HG03135 (cell line): ENCODE measurements around the gene PNMA6F.
"Not testable (repeated sequence)": the region's sequence is repeated elsewhere in the genome, so short reads cannot be mapped to it uniquely, and the experiment has no call there.

Experiments
- ATAC-seq: cut with Tn5 transposase; IDR thresholded peaks from one replicate; pipeline ENCODE4 v1.9.1; 2021; ENCODE audit warnings: mild to moderate bottlenecking, moderate library complexity; ENCODE audit not compliant: unreplicated experiment

PNMA6F gene

DNA sequence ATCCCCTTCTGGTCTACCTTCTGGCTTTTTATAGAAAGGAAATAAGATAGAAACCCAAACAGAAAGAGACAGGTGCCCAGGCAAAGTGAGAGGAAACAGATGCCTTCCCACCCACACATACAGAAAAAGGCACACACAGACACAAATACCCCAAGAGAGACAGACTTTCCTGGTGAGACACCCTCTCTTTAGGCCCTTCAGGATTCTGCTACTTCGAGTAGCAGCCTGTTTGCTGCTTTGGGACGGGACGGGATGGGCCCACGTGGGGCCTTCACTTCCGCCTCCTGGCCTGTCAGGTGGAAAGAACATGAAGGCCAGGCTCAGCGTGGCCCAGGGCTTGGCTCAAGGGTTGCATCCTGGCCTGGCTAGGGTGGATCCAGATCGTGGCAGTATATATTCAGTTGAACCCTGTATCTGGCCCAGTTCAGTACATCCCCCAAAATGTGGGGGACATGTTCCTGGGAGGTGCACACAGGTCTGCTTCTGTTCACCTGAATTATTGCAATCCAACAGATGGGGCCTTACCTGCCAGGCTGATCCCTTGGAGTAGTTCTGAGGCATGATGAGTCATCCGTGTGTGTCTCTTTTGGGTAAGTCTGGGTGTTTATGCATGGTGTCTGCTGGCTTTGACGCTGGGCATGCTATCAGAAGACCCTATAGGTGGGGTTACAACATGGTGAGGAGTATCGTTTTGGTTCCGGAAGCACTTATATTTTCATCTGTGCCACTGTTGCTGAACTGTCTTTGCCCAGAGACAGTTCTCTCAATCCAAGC lies 14.7 kb upstream of the PNMA6F start:
- no peak for ATAC-seq

DNA sequence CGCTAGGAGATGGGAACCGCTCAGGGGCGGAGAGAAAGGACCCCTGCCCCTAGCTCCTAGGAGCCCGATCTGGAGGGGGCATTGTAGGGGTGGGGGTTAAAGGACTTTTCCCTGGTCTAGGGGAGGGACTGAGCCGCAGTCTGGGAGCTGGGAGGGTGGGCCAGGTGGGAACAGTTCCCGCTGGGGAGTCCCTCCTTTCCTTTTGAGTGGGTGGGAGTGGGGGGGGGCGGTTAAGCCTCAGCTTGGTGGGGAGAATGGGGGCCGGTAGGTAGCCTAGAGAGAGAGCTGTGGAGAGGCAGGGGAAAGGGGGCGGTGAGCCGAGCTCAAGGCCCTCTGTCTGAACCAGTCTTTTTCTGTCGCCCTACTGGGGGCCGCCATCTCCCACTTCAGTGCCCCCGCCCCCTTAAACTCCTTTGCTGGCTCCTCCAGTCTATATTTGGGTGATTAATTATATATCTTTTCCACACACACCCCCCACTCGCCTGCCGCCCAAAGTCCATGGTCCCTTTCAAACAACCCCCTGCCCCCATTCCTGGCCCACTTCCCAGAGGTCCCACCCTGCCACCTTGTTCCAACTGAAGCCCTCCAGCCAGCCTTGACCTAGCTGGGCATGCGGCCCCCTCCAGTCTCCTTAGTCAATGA lies 13.2 kb upstream of the PNMA6F start:
- ATAC-seq: no peak

DNA sequence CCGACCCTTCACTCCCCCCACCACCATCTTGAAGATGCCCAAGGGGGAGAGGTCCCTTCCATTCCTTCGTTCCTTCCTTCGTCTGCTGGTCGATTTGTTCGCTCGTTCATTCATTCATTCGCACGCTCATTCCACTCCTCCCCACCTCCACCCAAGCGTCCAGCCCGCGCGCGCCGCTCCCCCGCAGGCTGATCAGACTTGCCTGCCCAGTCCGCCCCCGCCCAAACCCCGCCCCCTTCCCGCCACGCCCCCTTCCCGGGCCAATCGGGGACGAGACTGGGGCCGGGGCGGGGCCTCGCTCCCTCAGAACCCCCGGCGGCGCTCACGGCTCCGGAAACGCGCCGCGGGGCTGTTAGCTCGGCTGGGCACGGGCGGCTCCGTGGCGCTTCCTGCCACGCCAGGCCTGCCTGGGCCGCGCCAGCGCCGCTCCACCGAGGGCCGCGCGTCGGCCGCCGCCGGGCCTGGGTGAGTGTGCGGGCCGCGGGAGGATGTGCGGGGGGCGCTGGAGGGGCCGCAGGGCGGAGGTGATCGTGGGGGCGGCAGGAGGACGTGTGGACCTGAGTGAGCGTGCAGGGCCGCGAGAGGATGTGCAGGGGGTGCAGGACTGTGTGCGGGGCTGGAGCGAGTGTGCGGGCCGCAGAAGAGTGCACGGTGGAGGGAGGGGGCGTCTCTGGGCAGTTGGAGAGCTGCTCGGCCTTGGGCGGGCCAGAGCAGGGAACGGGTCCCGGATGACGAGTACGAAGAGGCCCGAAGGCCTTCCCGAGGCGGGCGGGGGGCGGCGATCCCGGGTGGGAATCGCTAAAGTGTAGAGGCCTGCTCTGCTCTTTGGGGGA lies 12.5 kb upstream of the PNMA6F start, which contains the start of gene ZNF275:
ZNF275 (plus strand) TSS at position 333 of the 833 bp plus-strand sequence. CDS start 2,527 bp downstream, outside the sequence.
- ATAC-seq: peak; percentile 94

DNA sequence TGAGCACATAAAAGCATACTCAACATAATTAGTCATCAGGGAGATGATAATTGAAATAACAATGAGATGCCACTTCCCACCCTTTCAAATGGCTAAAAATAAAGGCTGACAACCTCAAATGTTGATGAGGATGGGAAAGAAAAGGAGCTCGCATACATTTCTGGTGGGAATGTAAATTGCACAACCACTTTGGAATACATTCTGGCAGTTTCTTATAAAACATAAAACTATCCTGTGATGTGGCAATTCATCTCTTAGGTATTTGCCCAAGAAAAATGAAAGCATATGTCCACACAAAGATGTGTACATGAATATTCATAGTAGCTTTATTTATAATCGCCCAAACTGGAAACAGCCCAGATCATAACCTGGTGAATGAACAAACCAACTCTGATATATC lies 11.7 kb upstream of the PNMA6F start:
- ATAC-seq: no peak

DNA sequence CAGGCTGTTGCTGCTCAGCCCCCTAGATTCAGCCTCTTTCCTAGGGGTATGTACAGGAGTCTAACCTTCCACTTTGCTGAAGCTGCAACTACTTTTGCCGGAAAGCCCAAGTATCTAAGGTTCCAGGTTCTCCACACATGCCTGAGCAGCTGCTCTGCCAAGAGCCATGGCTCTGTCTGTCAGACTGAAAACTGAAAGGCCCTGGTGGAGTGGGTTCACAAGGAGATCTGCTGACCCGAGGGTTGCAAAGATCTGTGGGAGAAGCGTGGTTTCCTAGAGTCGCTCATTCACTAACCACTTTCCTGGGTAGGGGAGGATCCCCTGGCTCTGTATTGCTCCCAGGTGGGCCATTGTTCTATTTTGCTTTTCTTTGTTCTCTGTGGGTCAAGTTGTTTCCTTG lies 6.0 kb upstream of the PNMA6F start:
- no peak for ATAC-seq

DNA sequence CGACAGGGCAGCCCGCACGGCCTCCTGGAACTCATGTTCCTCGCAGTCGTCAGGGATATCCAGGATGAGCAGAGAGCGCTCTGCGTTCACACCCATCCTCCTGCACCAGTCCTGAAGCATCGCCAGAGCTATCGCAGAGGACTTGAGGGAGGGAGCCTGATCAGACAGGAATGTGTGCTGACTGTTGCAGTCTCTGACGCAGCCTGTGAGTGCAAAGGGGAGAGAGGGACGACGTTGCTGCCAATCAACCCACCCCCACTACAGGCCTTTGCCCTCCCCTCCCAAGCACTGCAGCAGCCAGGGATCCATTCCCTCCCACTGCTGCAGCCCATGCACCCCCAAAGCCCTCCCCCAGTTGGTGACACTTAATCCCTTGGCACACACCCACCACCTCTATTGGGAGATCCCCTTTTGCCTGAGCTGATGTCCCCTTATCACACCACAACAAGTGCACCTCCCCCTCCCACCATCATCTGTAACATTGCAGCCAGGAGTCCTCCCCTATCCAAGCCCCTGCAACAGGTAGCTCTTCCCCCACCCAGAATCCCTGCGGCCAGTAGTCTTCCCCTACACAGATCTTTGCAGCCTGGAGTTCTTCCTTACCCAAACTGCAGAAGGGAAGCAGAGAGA lies 897 bp downstream of the PNMA6F start:
- ATAC-seq: no peak

DNA sequence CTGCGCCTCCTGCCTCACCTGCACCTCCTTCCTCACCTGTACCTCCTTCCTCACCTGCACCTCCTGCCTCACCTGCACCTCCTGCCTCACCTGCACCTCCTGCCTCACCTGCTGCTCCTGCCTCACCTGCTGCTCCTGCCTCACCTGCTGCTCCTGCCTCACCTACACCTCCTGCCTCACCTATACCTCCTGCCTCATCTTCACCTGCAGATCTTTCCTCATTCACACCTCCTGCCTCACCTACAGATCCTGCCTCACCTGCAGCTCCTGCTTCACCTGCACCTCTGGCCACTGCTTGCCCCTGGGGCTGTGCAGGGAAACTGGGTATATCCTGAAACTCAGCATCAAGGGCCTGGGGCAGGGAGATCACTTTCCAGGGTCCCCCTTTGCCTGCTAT lies 1.5 kb downstream of the PNMA6F start:
- ATAC-seq: not testable (repeated sequence)

DNA sequence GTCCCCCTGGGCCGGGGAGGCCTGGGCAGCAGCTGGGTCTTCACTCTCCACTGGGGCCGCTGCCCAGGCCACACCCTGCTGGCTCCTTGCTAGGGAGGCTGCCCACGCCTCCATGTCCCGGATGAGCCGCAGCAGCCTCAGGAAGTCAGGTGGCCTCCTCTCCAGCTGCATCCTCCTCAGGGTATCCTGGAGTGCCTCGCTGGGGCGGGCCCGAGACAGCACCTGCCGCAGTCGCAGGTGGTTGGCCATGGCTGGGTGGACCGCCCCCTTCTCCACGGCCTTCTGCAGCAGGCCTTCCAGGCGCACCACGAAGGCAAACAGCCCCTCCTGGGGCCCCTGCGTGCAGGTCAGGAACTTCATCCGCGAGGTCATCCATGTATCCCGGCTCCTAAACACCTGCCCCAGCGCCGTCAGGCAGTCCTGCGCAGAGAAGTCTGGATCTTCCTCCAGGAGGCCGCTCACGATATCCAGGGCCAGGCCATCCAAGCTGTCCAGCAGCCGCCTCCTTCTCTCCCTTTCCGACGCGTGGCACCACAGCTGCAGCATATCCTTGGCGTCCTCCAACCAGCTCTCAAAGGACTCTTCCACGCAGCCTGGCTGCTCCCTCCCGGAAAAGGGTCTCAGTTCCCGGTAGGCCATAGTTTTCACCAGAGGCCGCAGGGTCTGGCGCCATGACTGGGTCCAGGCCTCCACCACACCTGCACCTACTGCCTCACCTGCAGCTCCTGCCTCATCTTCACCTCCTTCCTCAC lies 2.1 kb downstream of the PNMA6F start:
- ATAC-seq: no peak

DNA sequence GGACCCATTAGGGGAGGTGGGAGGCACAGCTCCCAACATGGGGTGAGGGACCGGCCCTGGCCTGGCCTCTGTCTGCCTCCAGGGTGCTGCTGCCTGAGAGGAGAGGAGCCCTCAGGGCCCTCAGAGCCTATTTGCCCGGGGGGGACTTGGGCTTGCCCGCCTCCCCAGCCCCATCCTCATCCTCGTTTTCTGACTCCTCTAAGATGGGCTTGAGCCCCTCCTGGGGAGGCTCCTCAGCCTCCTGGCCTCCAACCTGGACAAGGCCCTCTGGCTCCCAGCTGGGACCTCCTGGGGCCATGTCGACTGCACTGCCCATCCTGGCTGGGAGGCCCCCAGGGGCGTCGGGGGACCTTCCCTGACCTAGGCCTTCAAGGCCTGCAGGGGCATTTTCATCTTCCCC lies 2.8 kb downstream of the PNMA6F start:
- no peak for ATAC-seq

DNA sequence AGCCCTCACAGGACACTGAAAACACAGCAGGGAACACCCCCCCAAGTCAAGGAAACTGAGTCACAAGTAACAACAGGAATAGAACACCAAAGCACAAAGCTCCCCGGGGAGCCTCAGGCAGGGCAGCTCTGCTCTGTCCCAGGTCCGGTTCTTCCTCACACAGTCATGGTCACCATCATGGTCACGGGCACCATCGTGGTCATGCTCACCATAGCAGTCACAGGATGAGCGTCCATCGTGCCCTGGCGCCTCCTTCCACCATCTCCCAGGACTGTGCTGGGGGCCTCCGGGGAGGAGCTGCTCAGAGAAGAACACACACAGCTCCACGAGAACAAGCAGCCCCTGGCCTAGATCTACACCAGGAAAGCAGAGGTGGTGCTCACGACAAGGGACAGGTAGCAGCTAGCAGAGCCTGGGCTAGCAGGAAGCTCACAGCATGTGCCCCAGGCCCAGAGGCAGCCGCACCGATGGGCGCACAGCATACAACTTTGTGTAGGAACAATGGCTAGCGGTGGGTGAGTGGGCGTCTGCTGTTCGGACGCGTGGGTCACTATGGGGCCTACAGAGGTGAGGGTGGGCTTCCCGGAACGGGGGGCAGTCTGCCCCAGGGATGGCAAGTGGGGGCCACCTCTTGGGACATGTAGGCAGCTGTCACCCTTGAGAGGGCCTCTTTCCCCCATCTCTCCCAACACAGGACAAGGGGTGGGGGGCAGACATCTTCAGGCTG lies 3.4 kb downstream of the PNMA6F start:
- ATAC-seq: no peak

DNA sequence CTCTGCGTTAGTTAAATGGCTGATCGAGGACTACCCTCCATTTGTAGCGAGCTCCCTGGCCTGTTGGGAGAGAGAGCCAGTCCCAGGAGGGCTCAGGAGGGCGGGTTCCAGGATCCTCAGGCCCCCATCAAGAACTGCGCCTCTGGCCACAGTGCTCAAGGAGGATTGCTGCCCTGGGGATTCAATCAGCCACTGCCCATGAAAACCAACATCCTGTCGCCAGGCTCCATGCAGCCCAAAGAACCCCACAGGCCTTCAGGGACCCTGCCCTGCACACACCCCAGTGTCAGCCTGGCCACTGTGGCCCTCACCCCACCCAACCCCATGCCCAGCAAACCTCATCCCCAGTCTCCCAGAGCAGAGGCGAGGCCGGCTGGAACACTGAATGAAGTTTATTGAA lies 4.3 kb downstream of the PNMA6F start:
- ATAC-seq: no peak

DNA sequence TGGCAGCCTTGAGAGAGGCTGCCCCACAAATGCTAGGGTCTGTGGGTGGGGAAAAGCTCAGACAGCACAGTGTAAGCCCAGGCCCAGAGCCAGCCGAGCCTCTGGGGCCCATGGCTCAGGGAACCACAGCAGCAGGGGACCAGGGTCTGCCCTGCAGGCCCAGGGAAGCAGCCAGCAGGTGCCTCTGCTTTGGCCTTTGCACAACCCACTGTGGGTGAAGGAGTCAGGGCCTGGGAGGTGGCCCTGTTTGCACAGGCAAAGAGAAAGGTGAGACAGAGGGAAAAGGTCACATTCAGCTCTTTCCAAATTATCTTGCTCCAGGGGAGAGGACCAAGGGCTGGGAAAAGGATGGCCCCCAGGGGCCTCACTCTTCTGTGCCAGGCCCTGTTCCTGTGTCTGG lies 8.7 kb downstream of the PNMA6F start:
- no peak for ATAC-seq

DNA sequence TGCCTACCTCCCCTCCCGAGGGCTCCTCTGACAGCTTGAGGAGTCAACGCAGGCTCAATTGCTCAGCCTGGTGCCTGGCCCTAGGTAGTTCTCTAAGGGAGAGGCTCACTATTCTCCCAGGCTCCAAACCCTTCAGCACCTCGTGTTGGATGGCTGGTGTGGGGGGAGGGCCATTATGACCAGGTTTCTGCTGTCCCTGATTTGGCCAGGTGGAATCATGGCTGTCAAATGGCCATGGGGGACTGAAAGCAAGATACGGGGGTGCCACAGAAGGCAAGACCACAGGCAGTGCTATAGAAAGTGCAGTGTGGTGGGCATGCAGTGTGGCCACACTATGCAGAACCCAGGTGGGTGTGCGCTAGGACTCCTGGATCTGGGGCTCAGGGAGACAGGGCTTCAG lies 9.5 kb downstream of the PNMA6F start:
- ATAC-seq: no peak

DNA sequence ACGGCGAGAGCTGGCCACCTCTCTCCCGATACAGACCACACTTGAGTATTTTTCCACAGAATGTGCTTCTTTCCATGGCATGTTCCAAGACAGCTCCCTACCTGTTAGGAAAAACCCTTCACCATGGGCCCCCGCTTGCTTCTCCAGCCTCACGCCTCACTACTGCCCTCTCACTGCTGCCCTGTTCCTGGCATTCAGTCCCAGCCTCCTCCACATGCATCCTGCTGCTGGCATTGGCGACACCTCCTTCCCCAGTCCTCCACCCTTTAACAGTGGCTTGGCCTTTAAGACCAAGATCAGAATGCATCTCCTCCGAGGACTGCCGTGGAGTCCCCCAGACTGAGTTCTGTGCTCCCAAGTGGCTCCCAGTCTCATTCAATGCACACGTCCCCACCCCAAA lies 10.7 kb downstream of the PNMA6F start:
- ATAC-seq: no peak

DNA sequence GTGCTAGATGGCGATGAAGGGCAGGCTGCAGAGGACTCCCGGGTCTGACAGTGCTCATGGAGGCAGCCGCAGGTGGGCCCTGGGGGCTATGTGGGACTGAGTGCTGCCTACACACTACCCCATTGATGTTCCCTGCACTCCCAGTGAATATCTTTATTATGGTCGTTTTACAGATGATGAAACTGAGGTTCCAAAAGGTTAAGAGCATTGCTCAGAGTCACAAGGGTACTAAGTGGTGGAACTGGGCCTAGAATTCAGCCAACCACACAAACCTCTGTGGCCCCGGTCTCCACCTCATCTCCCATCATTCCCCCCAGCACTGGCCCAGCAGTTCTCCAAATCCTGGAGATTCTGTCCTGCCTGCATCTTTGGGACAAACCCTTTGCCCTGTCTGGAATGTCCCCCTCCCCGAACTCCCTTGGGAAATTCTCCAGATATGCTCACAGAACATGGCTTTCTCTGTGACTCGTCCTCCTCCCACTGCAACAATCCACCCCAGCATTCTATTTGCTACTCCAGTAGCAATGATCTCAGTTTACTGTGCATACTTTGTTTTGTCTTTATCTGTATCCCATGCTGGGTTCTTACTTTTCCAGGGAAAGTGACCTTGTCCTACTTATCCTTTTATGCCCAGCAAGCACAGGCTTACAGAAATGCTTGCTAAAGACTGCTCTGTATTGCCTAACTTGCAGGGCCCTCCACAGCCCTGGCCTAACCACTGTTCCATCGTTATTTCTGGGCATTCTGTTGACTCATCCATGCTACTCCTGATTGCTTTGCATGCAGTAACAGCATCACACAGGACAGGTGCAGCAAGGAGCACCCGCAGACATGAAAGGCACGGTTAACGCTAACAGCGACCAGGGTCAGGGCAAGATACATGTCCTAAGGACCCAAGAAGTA lies 14.0 kb downstream of the PNMA6F start:
- no peak for ATAC-seq

DNA sequence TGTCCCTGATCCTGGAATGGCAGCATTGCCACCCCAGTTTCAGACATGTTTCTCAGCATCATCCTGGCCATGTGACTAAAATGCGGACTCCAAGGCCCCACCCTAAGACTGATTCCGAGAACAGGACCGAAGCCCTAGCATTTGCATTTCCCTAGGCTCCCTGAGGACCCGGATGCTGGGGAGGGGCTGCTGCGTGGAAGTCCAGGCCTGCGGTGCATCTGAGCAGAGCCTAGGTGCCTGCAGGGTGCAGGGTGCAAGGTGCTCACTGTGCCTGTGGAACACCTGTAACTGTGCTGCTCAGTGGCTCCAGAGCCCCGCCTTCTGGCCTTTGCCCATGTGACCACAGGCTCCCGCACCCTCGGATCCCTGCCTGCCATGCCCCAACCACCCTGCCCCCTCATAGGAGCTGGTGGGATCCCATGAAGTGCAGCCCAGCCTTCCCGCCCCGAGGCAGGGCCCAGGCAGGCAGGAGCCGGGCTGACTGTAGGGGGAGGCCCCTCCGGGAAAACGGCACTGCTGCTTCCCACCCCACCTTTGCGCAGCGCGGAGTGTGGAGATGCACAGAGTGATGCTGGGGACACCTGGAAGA lies 14.9 kb downstream of the PNMA6F start:
- no peak for ATAC-seq

DNA sequence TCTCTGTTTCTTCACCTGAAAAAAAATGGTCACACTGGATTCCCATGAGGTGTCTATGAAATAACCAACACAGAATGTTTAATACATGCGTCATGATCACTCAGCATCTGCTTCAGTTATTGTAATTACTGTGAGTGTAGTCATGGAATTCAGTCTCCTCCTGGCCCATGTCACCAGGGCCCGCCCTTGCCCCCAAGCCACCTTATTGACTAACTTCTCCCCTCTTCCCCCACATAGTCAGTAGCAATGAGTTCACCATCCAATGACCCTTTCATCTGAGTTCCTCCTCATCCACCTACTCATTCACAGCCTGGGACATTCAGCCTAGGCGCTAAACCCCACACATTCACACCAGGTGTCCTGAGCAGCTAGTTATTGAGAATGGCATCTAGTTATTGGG lies 15.6 kb downstream of the PNMA6F start:
- no peak for ATAC-seq

DNA sequence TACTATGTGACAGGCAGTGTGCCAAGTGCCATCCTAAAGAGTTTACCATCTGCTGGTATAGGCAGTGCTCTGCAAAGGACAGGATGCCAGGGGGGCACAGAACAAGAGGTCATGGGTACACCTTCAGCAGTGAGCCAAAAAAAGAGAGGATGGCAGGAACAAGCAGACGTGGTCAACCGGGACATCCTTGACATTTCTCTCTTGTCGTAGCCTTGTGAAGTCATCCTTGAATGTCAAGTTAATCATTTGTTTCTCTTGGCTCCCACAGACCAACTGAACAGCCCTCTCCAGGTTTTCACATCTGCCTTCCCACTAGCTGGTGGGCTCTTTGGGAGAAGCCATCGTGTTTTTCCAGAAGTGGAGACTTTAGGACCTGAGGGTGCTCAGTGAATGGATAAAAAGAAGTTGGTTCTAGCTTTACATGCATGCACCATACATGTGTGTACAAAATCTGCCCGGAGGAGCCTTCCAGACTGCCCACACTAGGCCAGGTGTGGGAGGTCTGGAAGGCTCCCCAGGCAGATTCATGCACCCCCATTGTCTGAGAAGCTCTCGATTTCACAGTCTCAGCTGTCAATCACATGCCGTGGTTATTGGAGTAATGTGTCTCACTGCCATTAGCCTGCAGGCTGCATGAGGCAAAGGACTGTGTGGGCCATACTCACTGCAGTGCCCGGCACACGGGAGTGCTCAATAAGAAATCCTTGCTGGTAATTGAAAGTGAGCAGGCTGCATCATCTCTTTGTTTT lies 16.4 kb downstream of the PNMA6F start:
- no peak for ATAC-seq
